Erythroblast (primary cell): ENCODE data around the gene ITGA11.

Experiments
- GATA1 ChIP-seq: IDR thresholded peaks from 2 replicates; pipeline ENCODE4 v1.6.1; 2011; ENCODE audit warnings: low read depth, mild to moderate bottlenecking, control low read depth, low read length, moderate library complexity
- POLR2A ChIP-seq: IDR thresholded peaks from 2 replicates; pipeline ENCODE4 v1.6.1; 2011; ENCODE audit warnings: mild to moderate bottlenecking, low read length

GRCh38 chr15:68366314-68366713 lies 65.6 kb downstream of the ITGA11 start:
- no peak for TF ChIP-seq POLR2A
- TF ChIP-seq GATA1 = no peak
